Dermis microvascular lymphatic vessel endothelial cell (primary cell): ENCODE data around the gene EIF4E1B. TPM values are rescaled to one million over a fixed set of nuclear protein-coding genes. Genes with fewer than 3 reads are reported as not detected.

Source experiments
- DNase-seq, 2 donors: peaks; one replicate each; pipeline versions ENCODE4 v3.0.0 to v3.0.0-alpha.2; 2010; ENCODE audit warnings: low read depth in 2 of 2
- total RNA-seq: library from RNA; depleted of rRNA; stranded (reverse); fragments of >200 nt; gene quantifications from 2 replicates; pipeline ENCODE4 v1.2.1, GENCODE V29; 2014

EIF4E1B gene
- total RNA-seq, 1 donor from 2014 or later: not detected

GRCh38 chr5:176647030-176647842, 16.8 kb downstream of the EIF4E1B start, which contains the start of gene TSPAN17:
TSS of gene TSPAN17 (plus strand) at chr5:176647484. CDS start at chr5:176647616, 132 bp downstream.
- peak; percentile 96 to 99 for DNase-seq

- peak in 1 of 2 donors; percentile 28 for DNase-seq
Measured at GRCh38 chr5:176647843-176648473, 17.5 kb downstream of the EIF4E1B start.

- DNase-seq: no peak
Measured at GRCh38 chr5:176648474-176649194, 18.2 kb downstream of the EIF4E1B start.

GRCh38 chr5:176650354-176650884, 19.9 kb downstream of the EIF4E1B start:
- no peak for DNase-seq

- no peak for DNase-seq
Measured at GRCh38 chr5:176651472-176651980, 21.1 kb downstream of the EIF4E1B start.

- no peak for DNase-seq
Measured at GRCh38 chr5:176652136-176652535, 21.7 kb downstream of the EIF4E1B start.

- no peak for DNase-seq
Measured at GRCh38 chr5:176653401-176654385, 23.2 kb downstream of the EIF4E1B start.

GRCh38 chr5:176654856-176655255, 24.4 kb downstream of the EIF4E1B start:
- no peak for DNase-seq

- DNase-seq: no peak
Measured at GRCh38 chr5:176656467-176656990, 26.1 kb downstream of the EIF4E1B start.

GRCh38 chr5:176658007-176658599, 27.6 kb downstream of the EIF4E1B start:
- peak; percentile 28 to 59 for DNase-seq

GRCh38 chr5:176658817-176659511, 28.5 kb downstream of the EIF4E1B start:
- peak; percentile 13 to 47 for DNase-seq

- no peak for DNase-seq
Measured at GRCh38 chr5:176659512-176659839, 29.0 kb downstream of the EIF4E1B start.

- no peak for DNase-seq
Measured at GRCh38 chr5:176659860-176660461, 29.5 kb downstream of the EIF4E1B start.

GRCh38 chr5:176660530-176660859, 30.0 kb downstream of the EIF4E1B start:
- no peak for DNase-seq

- DNase-seq: peak; percentile 51 to 73
Measured at GRCh38 chr5:176660860-176661641, 30.6 kb downstream of the EIF4E1B start.

- DNase-seq: no peak
Measured at GRCh38 chr5:176661676-176662075, 31.2 kb downstream of the EIF4E1B start.

GRCh38 chr5:176662371-176663333, 32.2 kb downstream of the EIF4E1B start:
- no peak for DNase-seq
